ENCODE measurements around the gene NHSL2. TPM values are rescaled to one million over a fixed set of nuclear protein-coding genes. Genes with fewer than 3 reads are reported as not detected.
A peak's percentile ranks its signal among the peaks of the same experiment; 100 is the strongest.

Gene NHSL2
- total RNA-seq, 2 experiments from 2014 or later = 0.97 TPM

DNA sequence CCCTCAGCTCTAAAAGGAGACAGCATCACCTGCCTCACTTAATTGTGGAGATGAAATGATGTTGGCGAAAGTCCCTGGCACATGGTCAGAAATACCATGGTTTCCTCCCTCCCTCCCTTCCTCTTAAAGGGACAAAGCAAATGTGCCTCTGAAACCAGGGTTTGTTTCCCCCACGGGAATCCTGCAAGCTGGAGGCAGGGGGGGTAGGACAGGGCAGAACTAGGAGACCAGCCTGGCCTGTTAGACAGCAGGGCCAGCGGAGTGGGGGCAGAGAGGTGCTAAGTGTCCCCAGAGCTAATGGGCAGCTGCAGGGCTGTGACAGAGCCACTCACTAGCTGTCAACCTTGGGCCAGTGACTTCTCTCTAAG, 215.4 kb downstream of the NHSL2 start:
- intact Hi-C loops (cut with micrococcal nuclease) = loop anchor here (1.0 to 5.0 kb wide), 4 partner anchors 56 to 215 kb away; partner anchors contain the start of genes NHSL2 and PIN4
- CTCF ChIA-PET = interaction anchor here (1.0 to 7.7 kb wide), 11 partner anchors 18 to 1370 kb away, joined by 3 to 60 read pairs (median 6); partner anchors contain the start of gene NHSL2
- no peak for DNase-seq
- H3K4me3 Mint-ChIP-seq = no peak overlapping the region
- no peaks in the 10 kb centered on the region for H3K9me3 Mint-ChIP-seq
- H3K27me3 Mint-ChIP-seq = peaks cover 9% of the 10 kb centered on the region
- no peak overlapping the region for H3K27ac Mint-ChIP-seq
- peaks cover 49% of the 10 kb centered on the region for H3K4me1 Mint-ChIP-seq (ENCODE audit: low read depth)
- no peaks in the 10 kb centered on the region for H3K36me3 Mint-ChIP-seq
- POLR2A ChIA-PET = interaction anchor here (0.6 kb wide), 1 partner anchor 55 kb away, joined by 3 read pairs; no protein-coding TSS in a partner anchor

GRCh38 chrX:72126539-72127140, 216.0 kb downstream of the NHSL2 start:
- Mint-ChIP-seq H3K36me3 (no peaks in the 10 kb centered on the region), H3K27me3 (peaks cover 9% of the 10 kb centered on the region), H3K4me1 (ENCODE audit: low read depth) (peaks cover 42% of the 10 kb centered on the region), H3K27ac (no peak overlapping the region), H3K4me3 (no peak overlapping the region), H3K9me3 (no peaks in the 10 kb centered on the region)
- intact Hi-C loops (cut with micrococcal nuclease) = loop anchor here (1.0 to 5.0 kb wide), 4 partner anchors 56 to 216 kb away; partner anchors contain the start of genes NHSL2 and PIN4
- CTCF ChIA-PET = interaction anchor here (0.6 to 7.7 kb wide), 13 partner anchors 17 to 1371 kb away, joined by 3 to 60 read pairs (median 4); no protein-coding TSS in a partner anchor
- POLR2A ChIA-PET = interaction anchor here (0.6 kb wide), 2 partner anchors 54 to 140 kb away, joined by 3 read pairs; no protein-coding TSS in a partner anchor
- peak; percentile 88 for DNase-seq

DNA sequence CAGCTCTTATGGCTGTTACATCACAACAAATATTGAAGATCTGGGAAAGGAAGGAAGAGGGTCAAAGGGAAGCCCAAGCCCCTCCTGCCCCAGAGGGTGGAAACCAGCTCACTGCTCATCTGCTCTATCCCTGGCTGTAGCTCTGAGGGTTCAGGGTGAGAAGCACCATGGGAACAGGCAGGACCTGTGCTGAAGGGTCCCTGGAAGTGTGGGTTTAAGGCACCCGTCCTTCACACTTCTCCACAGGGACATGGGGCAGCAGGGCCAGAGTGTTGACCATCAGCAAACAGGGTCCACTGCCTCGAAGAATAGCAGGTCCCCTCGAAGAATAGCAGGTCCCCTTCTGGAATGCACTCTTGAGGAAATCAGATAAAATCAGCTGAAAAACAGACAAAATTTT, 216.7 kb downstream of the NHSL2 start:
- Mint-ChIP-seq H3K4me1 (ENCODE audit: low read depth) (peaks cover 40% of the 10 kb centered on the region), H3K36me3 (no peaks in the 10 kb centered on the region), H3K4me3 (no peak overlapping the region), H3K27ac (no peak overlapping the region), H3K27me3 (peaks cover 11% of the 10 kb centered on the region), H3K9me3 (no peaks in the 10 kb centered on the region)
- DNase-seq = no peak
- CTCF ChIA-PET = interaction anchor here (0.5 to 7.7 kb wide), 11 partner anchors 12 to 268 kb away, joined by 3 to 60 read pairs (median 4); no protein-coding TSS in a partner anchor
- POLR2A ChIA-PET = interaction anchor here (0.6 to 0.8 kb wide), 2 partner anchors 24 to 140 kb away, joined by 3 read pairs; no protein-coding TSS in a partner anchor
- intact Hi-C loops (cut with micrococcal nuclease) = loop anchor here (2.0 to 5.0 kb wide), 2 partner anchors 55 to 217 kb away; partner anchors contain the start of genes NHSL2 and PIN4

DNA sequence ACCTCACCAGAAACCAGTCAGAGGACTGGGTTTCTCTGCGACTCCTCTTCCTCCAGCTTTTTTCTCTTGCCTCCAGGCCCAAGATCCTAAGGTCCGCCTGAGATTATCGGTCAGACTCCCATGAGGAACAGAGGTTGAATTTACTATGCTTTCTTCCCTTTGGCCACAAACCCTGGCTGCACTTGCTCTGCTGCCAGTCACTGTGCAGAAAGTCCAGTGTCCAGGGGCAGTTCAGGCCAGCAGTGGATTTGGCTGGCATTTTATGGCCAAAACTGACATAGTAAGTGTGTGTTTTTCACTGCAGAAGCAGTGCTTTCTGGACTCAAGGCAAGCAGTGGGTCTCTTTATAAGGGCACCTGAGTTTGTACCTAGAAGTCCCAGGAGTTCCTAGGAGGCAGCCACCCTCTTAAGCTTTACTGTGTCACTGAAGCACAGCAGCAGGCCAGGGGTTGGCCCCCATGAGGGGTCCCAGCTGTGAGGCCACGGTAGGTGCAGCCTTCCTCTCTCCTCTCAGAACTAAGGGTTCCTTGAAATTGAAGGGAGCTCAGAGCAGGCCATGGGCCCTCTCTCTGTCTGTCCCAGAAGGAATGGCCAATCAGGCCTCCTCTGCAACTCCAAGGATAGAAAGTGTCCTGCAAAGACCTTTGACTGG, 217.7 kb downstream of the NHSL2 start:
- CTCF ChIA-PET = interaction anchor here (0.5 to 7.7 kb wide), 9 partner anchors 11 to 269 kb away, joined by 3 to 60 read pairs (median 9); no protein-coding TSS in a partner anchor
- intact Hi-C loops (cut with micrococcal nuclease) = loop anchor here (5.0 kb wide), 1 partner anchor 54 kb away; the partner anchor contains the start of gene PIN4
- Mint-ChIP-seq H3K27ac (no peak overlapping the region), H3K27me3 (peaks cover 12% of the 10 kb centered on the region), H3K36me3 (no peaks in the 10 kb centered on the region), H3K4me1 (ENCODE audit: low read depth) (peaks cover 31% of the 10 kb centered on the region), H3K9me3 (no peaks in the 10 kb centered on the region), H3K4me3 (no peak overlapping the region)
- POLR2A ChIA-PET = no interaction called here
- DNase-seq = no peak

- DNase-seq = peak; percentile 32
- peaks cover 26% of the 10 kb centered on the region for H3K4me1 Mint-ChIP-seq (ENCODE audit: low read depth)
- POLR2A ChIA-PET = no interaction called here
- no peaks in the 10 kb centered on the region for H3K9me3 Mint-ChIP-seq
- CTCF ChIA-PET = interaction anchor here (1.8 to 7.7 kb wide), 4 partner anchors 15 to 131 kb away, joined by 4 to 60 read pairs (median 33); no protein-coding TSS in a partner anchor
- no peaks in the 10 kb centered on the region for H3K36me3 Mint-ChIP-seq
- H3K4me3 Mint-ChIP-seq = no peak overlapping the region
- H3K27ac Mint-ChIP-seq = no peak overlapping the region
- intact Hi-C loops (cut with micrococcal nuclease) = loop anchor here (5.0 kb wide), 1 partner anchor 53 kb away; the partner anchor contains the start of gene PIN4
- H3K27me3 Mint-ChIP-seq = peaks cover 14% of the 10 kb centered on the region
Observed at GRCh38 chrX:72128881-72129280, 218.2 kb downstream of the NHSL2 start.

DNA sequence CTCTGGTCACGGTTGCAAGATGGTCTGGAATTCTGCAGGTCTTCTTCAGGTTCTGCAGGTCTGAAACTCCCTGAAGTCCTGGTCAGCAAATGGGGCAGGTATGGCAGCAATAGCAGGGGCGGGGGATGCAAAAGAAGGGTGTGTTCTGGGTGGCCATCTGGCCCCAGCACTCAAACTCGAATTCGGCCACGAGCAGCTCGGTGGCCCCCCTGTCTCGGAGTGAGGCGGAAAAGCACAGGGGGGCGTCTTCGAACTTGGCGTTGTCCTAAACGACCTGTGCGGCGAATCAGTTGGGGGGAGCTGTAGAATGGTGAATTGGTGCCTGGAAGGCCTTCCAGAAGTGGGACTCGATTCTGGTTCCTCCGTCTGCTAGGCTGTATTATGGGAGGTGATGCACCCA, 219.0 kb downstream of the NHSL2 start:
- ChIA-PET POLR2A (no interaction called here), CTCF (interaction anchor here (0.9 to 7.7 kb wide), 4 partner anchors 108 to 131 kb away, joined by 3 to 60 read pairs (median 4); no protein-coding TSS in a partner anchor)
- Mint-ChIP-seq H3K4me3 (no peak overlapping the region), H3K27ac (no peak overlapping the region), H3K4me1 (ENCODE audit: low read depth) (peaks cover 20% of the 10 kb centered on the region), H3K36me3 (no peaks in the 10 kb centered on the region), H3K9me3 (no peaks in the 10 kb centered on the region), H3K27me3 (peaks cover 14% of the 10 kb centered on the region)
- intact Hi-C loops (cut with micrococcal nuclease) = loop anchor here (5.0 kb wide), 1 partner anchor 53 kb away; the partner anchor contains the start of gene PIN4
- DNase-seq = no peak

DNA sequence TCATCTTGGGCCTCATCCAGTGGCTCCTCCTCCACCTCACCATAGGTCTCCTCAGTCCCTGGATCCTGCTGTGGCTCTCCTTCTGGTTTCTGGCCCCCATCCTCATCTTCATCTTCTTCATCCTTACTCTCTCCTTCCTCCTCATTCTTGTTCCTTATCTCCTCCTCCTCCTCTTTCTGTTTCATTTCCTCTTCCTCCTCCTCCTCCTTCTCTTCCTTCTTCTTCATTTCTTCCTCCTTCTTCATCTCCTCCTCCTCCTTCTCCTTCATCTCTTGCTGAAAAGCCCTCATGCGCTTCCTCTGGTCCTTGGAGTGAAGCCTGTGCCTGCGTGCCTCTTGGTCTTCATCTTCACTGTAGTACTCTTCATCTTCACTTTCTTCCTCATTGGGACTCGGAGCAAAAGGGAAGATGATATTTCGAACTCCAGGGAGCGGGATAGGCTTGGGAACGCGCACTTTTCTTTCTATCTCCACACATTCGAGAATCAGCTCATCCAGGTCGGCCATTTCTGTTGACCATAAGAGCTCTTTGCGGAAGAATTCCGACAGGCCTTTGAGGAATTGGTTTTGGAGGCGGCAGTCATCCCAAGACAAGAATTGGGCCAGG, 219.6 kb downstream of the NHSL2 start:
- CTCF ChIA-PET = interaction anchor here (0.9 to 7.7 kb wide), 4 partner anchors 108 to 132 kb away, joined by 3 to 60 read pairs (median 6); no protein-coding TSS in a partner anchor
- no peak for DNase-seq
- intact Hi-C loops (cut with micrococcal nuclease) = no loop called here
- Mint-ChIP-seq H3K27ac (no peak overlapping the region), H3K4me3 (no peak overlapping the region), H3K4me1 (ENCODE audit: low read depth) (peaks cover 14% of the 10 kb centered on the region), H3K9me3 (no peaks in the 10 kb centered on the region), H3K27me3 (peaks cover 14% of the 10 kb centered on the region), H3K36me3 (no peaks in the 10 kb centered on the region)
- POLR2A ChIA-PET = interaction anchor here (0.7 kb wide), 1 partner anchor 112 kb away, joined by 3 read pairs; no protein-coding TSS in a partner anchor

DNA sequence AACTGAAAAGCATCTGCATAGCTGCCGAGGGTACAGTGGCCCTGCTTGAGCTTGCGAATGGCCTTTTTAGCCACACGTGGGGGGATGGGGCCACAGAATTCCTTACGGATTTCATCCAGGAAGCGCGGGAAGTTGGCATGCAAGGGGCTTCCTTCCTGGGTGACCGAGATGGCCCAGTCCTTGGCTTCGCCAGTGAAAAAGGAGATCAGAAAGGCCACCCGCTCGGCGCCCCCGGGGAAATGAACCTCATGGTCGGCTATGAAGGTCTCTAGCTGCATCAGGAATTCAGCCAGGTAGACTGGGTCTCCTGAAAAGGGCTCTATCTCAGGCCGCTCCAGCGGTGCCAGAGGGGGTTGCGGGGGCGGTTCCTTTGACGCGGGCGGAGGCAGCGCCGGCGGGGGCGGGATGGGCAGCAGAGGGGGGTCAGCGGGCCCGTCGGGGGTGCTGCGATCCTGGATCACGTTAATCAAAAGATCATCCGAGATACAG, 220.2 kb downstream of the NHSL2 start:
- CTCF ChIA-PET = interaction anchor here (1.1 to 7.7 kb wide), 5 partner anchors 109 to 146 kb away, joined by 3 to 60 read pairs (median 8); partner anchors contain the start of gene RPS4X
- no peak overlapping the region for H3K4me3 Mint-ChIP-seq
- DNase-seq = no peak
- peaks cover 14% of the 10 kb centered on the region for H3K27me3 Mint-ChIP-seq
- no peak overlapping the region for H3K27ac Mint-ChIP-seq
- POLR2A ChIA-PET = interaction anchor here (0.6 to 0.7 kb wide), 2 partner anchors 113 to 220 kb away, joined by 3 read pairs; no protein-coding TSS in a partner anchor
- H3K9me3 Mint-ChIP-seq = no peaks in the 10 kb centered on the region
- H3K4me1 Mint-ChIP-seq (ENCODE audit: low read depth) = peaks cover 13% of the 10 kb centered on the region
- intact Hi-C loops (cut with micrococcal nuclease) = no loop called here
- H3K36me3 Mint-ChIP-seq = no peaks in the 10 kb centered on the region

DNA sequence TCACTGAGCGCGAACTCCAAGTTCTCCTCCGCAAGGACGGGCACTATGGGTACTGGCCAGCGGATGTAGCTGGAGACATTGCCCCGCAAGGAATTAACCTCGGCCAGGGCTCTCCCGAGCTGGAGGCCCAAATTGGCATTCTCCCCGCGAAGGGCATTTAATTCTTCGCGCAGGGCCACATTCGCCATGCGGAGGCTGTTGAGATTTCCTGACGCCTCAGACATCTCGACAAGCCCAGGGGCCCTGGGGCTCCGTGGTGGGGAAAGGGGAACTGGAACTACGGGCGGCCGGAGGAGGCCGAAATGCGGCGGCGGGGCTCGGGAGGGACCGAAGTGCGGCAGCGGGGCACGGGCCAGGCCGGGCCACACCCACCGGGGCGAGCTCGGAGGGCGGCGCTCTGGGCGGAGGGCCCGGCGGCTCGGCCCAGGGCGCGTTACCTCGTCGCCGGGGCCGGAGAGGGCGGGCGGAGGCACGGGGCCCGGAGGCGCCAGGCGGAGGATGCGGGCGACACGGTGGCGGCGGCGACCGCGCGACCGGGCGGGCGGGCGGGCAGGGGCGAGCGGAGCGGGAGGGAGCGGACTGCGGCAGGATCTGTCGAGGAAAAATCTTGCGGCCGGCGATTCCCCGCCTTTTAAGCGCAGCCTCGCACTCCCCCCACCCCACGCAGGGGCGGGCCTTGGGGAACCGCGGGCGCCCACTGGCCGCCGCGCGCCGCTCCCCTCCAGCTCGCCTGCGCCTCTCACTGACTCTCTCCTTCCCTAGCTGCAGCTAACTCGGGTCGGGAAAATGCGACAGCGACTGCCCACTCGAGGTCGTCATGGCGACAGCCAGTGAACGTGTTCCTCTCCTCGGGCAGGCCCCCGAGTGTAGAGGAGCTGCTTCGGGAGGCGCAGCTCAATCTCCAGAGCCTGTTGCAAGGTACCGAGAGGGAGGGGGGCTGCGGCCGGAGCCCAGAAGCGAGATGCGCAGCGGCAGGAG, 221.0 kb downstream of the NHSL2 start, which contains the start of gene RTL5:
TSS of gene RTL5 (minus strand) at position 599 of the 978 bp plus-strand sequence.
- peak; percentile 75 for DNase-seq
- no peak within 1 kb of the TSS for H3K27ac Mint-ChIP-seq
- intact Hi-C loops (cut with micrococcal nuclease) = no loop called here
- H3K36me3 Mint-ChIP-seq = no peaks in the 10 kb centered on the region
- peaks cover 14% of the 10 kb centered on the region for H3K27me3 Mint-ChIP-seq
- ChIA-PET POLR2A (interaction anchor here (0.6 to 1.3 kb wide), 3 partner anchors 50 to 221 kb away, joined by 3 read pairs; partner anchors contain the start of gene PIN4), CTCF (interaction anchor here (1.0 to 7.7 kb wide), 5 partner anchors 11 to 145 kb away, joined by 3 to 60 read pairs (median 8); partner anchors contain the start of gene RPS4X)
- peaks cover 9% of the 10 kb centered on the region for H3K4me1 Mint-ChIP-seq (ENCODE audit: low read depth)
- peak within 1 kb of the TSS; percentile 63 for H3K4me3 Mint-ChIP-seq
- H3K9me3 Mint-ChIP-seq = no peaks in the 10 kb centered on the region

GRCh38 chrX:72132456-72132855, 221.8 kb downstream of the NHSL2 start:
- CTCF ChIA-PET = interaction anchor here (1.0 to 7.7 kb wide), 5 partner anchors 10 to 145 kb away, joined by 3 to 60 read pairs (median 8); partner anchors contain the start of gene RPS4X
- Mint-ChIP-seq H3K9me3 (no peaks in the 10 kb centered on the region), H3K27ac (no peak overlapping the region), H3K27me3 (peaks cover 14% of the 10 kb centered on the region), H3K4me3 (no peak overlapping the region), H3K36me3 (no peaks in the 10 kb centered on the region), H3K4me1 (ENCODE audit: low read depth) (peaks cover 6% of the 10 kb centered on the region)
- intact Hi-C loops (cut with micrococcal nuclease) = no loop called here
- POLR2A ChIA-PET = interaction anchor here (1.1 to 1.3 kb wide), 2 partner anchors 49 to 114 kb away, joined by 3 read pairs; partner anchors contain the start of gene PIN4
- DNase-seq = no peak
